PC-9 (cell line): ENCODE data around the gene TLCD4. TPM values are rescaled to one million over a fixed set of nuclear protein-coding genes. Genes with fewer than 3 reads are reported as not detected.

Experiments
- BruUV-seq: library from RNA; stranded (reverse); fragments of 400-500 nt; replicated peaks from 2 replicates; lab custom pipeline; 2021; lab: Mats Ljungman, UMichigan
- CTCF ChIA-PET: fragments of 300-600 bp; sonication (Branson Sonifier 250); formaldehyde crosslinking; loops from one replicate; lab custom pipeline; 2022; ENCODE audit warnings: antibody characterized with exemption; lab: Charles Lee
- POLR2A ChIA-PET: fragments of 300-600 bp; sonication (Branson Sonifier 250); formaldehyde crosslinking; loops from one replicate; lab custom pipeline; 2022; ENCODE audit warnings: antibody characterized with exemption; ENCODE audit not compliant: unreplicated experiment; lab: Charles Lee
- DNase-seq, 2 experiments: peaks; one replicate each; pipeline versions ENCODE4 v3.0.0 to v3.0.0-alpha.2; 2015 to 2022; ENCODE audit warnings: mixed read lengths in 1 of 2
- H2AFZ ChIP-seq: fragments of 200-600 bp; sonication (generic); 2 replicates; pipeline ENCODE4 v1.8.1; 2017; ENCODE audit warnings: antibody characterized with exemption
- H3F3A ChIP-seq: fragments of 200-600 bp; sonication (generic); 2 replicates; pipeline ENCODE4 v1.8.1; 2017; ENCODE audit warnings: antibody characterized with exemption, mild to moderate bottlenecking, low read depth; ENCODE audit not compliant: insufficient read depth
- H3K27ac ChIP-seq: fragments of 200-600 bp; sonication (generic); 2 replicates; pipeline ENCODE4 v1.6.1; 2016; ENCODE audit warnings: mixed run types
- H3K27me3 ChIP-seq: fragments of 200-600 bp; sonication (generic); 2 replicates; pipeline ENCODE4 v1.6.1; 2016; ENCODE audit warnings: low read depth, mixed run types; ENCODE audit not compliant: insufficient read depth
- H3K36me3 ChIP-seq: fragments of 200-600 bp; sonication (generic); 2 replicates; pipeline ENCODE4 v1.6.1; 2016; ENCODE audit warnings: low read depth, mixed run types
- H3K4me1 ChIP-seq: fragments of 200-600 bp; sonication (generic); replicated peaks from 2 replicates; pipeline ENCODE4 v1.6.1; 2016; ENCODE audit warnings: mixed run types; ENCODE audit not compliant: insufficient read depth
- H3K4me2 ChIP-seq: fragments of 200-600 bp; sonication (generic); 2 replicates; pipeline ENCODE4 v1.6.1; 2017; ENCODE audit warnings: mixed run types
- H3K4me3 ChIP-seq: fragments of 200-600 bp; sonication (generic); 2 replicates; pipeline ENCODE4 v1.6.1; 2016; ENCODE audit warnings: mixed run types
- H3K79me2 ChIP-seq: fragments of 200-600 bp; sonication (generic); 2 replicates; pipeline ENCODE4 v1.6.1; 2017; ENCODE audit warnings: low read depth, mixed run types
- H3K9me2 ChIP-seq: fragments of 200-600 bp; sonication (generic); 2 replicates; pipeline ENCODE4 v1.8.1; 2017; ENCODE audit warnings: mild to moderate bottlenecking; ENCODE audit not compliant: insufficient read depth
- H3K9me3 ChIP-seq: fragments of 200-600 bp; sonication (generic); 2 replicates; pipeline ENCODE4 v1.8.1; 2016; ENCODE audit warnings: low read depth; ENCODE audit not compliant: insufficient read depth
- H4K20me1 ChIP-seq: fragments of 200-600 bp; sonication (generic); 2 replicates; pipeline ENCODE4 v1.8.1; 2017; ENCODE audit not compliant: insufficient read depth
- CTCF ChIP-seq: fragments of 200-600 bp; sonication (generic); conservative IDR thresholded peaks from 2 replicates; pipeline ENCODE4 v1.6.1; 2017; ENCODE audit warnings: mixed run types, antibody characterized with exemption, mild to moderate bottlenecking, moderate library complexity
- EZH2 ChIP-seq: fragments of 200-600 bp; sonication (generic); IDR thresholded peaks from 2 replicates; pipeline ENCODE4 v1.8.0; 2017; ENCODE audit warnings: antibody characterized with exemption, low read depth
- intact Hi-C: fragments of 100-400 bp; cut with micrococcal nuclease; formaldehyde crosslinking; loops from one replicate; pipeline ENCODE4 v1.10.0; 2022; ENCODE audit not compliant: unreplicated experiment
- total RNA-seq: library from RNA; stranded (reverse); gene quantifications from 2 replicates; pipeline ENCODE4 v1.2.3, GENCODE V29; 2021

The TLCD4 gene
- total RNA-seq, 1 experiment from 2014 or later = 11.2 TPM

GRCh38 chr1:95068956-95069709, 48.0 kb upstream of the TLCD4 start:
- Histone ChIP-seq H3K27me3 (no peaks in the 10 kb centered on the region), H2AFZ (no peak overlapping the region), H3K36me3 (no peaks in the 10 kb centered on the region; the same call in 1 of the 2 replicates), H3K9me2 (no peaks in the 10 kb centered on the region; the same call in 1 of the 2 replicates), H4K20me1 (no peaks in the 10 kb centered on the region), H3K4me2 (no peak overlapping the region), H3K4me1 (peaks cover 15% of the 10 kb centered on the region), H3K4me3 (no peak overlapping the region), H3F3A (no peaks in the 10 kb centered on the region), H3K9me3 (no peaks in the 10 kb centered on the region), H3K79me2 (peaks cover 10% of the 10 kb centered on the region), H3K27ac (no peak overlapping the region)
- no TSS peak for BruUV-seq
- ChIA-PET CTCF (no interaction called here), POLR2A (no interaction called here)
- intact Hi-C loops = no loop called here
- no peak for DNase-seq
- no peak for TF ChIP-seq CTCF
- no peak for TF ChIP-seq EZH2

GRCh38 chr1:95069710-95070093, 47.5 kb upstream of the TLCD4 start:
- TF ChIP-seq EZH2 (no peak), CTCF (no peak)
- BruUV-seq = no TSS peak
- peaks cover 10% of the 10 kb centered on the region for H3K79me2 ChIP-seq
- H3K4me1 ChIP-seq = peaks cover 15% of the 10 kb centered on the region
- H3K36me3 ChIP-seq = no peaks in the 10 kb centered on the region; the same call in 1 of the 2 replicates
- no peak overlapping the region for H3K4me2 ChIP-seq
- no peak overlapping the region for H2AFZ ChIP-seq
- no peaks in the 10 kb centered on the region for H3F3A ChIP-seq
- ChIA-PET POLR2A (no interaction called here), CTCF (no interaction called here)
- H3K9me3 ChIP-seq = no peaks in the 10 kb centered on the region
- no peak overlapping the region for H3K27ac ChIP-seq
- no peak for DNase-seq
- no peak overlapping the region for H3K4me3 ChIP-seq
- intact Hi-C loops = loop anchor here (5.0 kb wide), 1 partner anchor 1107 kb away; no protein-coding TSS in a partner anchor
- no peaks in the 10 kb centered on the region for H3K27me3 ChIP-seq
- H4K20me1 ChIP-seq = no peaks in the 10 kb centered on the region
- no peaks in the 10 kb centered on the region; the same call in 1 of the 2 replicates for H3K9me2 ChIP-seq

GRCh38 chr1:95071539-95071938, 45.6 kb upstream of the TLCD4 start:
- H3F3A ChIP-seq = no peaks in the 10 kb centered on the region
- H2AFZ ChIP-seq = peak overlapping the region; percentile 90
- H3K9me3 ChIP-seq = no peaks in the 10 kb centered on the region
- intact Hi-C loops = loop anchor here (5.0 kb wide), 1 partner anchor 1109 kb away; no protein-coding TSS in a partner anchor
- TF ChIP-seq EZH2 (no peak), CTCF (no peak)
- peak overlapping the region; percentile 81 for H3K4me2 ChIP-seq
- H3K27me3 ChIP-seq = no peaks in the 10 kb centered on the region
- ChIA-PET POLR2A (no interaction called here), CTCF (no interaction called here)
- peak overlapping the region; percentile 38 for H3K27ac ChIP-seq
- no peak for DNase-seq
- peak overlapping the region; percentile 68 for H3K4me3 ChIP-seq
- peaks cover 15% of the 10 kb centered on the region for H3K4me1 ChIP-seq
- BruUV-seq = no TSS peak
- H3K36me3 ChIP-seq = no peaks in the 10 kb centered on the region; the same call in 1 of the 2 replicates
- H3K9me2 ChIP-seq = no peaks in the 10 kb centered on the region
- peaks cover 10% of the 10 kb centered on the region for H3K79me2 ChIP-seq
- H4K20me1 ChIP-seq = no peaks in the 10 kb centered on the region
